Measurements from ENCODE around the gene MGAT4B.
A peak's percentile ranks its signal among the peaks of the same experiment; 100 is the strongest.

GRCh38 chr5:179818746-179819295 lies 12.2 kb upstream of the MGAT4B start:
- TF ChIP-seq CTCF (IDR thresholded peaks at IDR 0.05): no peak
- TF ChIP-seq EP300 (IDR thresholded peaks at IDR 0.05; ENCODE audit: low read depth): peak; percentile 93

All from transverse colon (tissue), 3 donors.